DMS79 (cell line): ENCODE measurements around the gene VSNL1.

ENCODE experiments used
- DNase-seq: peaks from one replicate; lab custom pipeline; 2025; lab: John Stamatoyannopoulos, UW

Gene VSNL1

DNA sequence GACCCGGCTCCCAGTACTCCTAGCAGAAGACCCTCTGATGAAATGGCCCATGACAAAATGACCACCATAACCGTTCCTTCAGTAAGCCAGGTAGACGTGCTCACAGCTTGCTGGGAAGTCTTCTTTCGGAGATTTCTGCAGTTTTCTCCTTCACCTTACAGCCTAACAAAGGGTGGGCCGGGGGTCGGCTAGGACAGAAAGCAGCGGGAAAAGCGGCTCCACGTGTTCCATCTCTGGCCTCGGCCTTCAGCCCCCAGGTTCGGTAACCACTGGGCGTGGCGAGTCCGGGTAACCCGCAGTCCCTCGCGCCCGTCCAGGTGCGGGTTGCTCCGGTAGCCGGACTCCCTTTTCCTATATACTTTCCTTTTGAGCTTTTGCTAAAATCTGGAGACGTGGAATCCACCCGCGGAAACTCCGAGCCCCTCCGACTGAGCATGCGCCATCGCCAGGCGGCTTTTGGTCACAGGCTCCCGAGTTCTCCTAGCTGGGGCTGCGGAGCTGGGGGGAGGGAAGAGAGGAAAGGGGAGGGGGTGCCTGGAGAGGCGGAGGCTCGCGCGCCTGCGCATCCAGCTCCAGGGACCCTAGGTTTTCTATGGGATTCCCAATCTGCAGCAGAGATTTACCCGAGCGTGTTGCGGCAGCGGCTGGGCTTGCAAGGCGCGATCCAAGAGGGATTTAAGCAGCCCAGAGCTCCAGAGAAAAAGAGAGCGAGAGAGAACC is at the start of gene VSNL1:
TSS of gene VSNL1 (plus strand) at position 604 of the 720 bp plus-strand sequence. CDS start 51,379 bp downstream, outside the sequence.
- DNase-seq = peak; percentile 95

DNA sequence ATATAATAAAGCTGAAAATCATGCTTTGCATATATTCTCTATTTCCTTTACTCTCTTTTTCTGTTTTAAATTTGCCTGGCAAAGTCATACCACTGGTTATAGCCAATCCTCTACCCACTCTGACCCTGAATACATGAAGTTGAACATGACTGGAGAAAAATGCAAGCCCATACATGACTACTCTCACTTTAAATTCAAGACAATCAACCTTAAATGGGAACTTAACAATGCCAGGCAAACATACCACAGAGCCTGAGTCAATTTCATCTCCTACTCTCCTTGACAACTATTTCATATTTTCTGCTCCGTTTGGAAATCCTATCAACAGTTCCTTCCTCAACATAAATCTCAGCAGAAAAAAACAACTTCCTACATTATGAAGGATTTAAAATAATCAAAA is 44.9 kb upstream of the VSNL1 start:
- DNase-seq = no peak

DNA sequence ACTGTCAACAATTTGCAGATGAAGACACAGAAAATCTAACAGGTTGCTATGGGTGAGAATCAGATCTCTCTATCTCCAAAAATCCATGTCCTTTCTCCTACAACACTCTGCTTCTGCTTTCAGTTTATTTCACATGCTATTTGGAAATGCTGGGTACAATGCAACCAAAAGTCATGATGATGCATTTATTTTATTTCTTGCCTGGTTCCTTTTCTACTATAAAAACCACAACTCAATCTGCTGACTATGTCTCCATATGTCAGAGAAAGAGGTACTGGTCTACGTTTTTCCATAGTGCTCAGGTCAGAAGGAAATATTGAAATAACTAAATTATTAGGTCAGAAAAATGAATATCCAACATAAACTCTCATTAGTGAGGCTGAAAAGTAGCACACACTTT is 42.8 kb upstream of the VSNL1 start:
- DNase-seq = no peak

DNA sequence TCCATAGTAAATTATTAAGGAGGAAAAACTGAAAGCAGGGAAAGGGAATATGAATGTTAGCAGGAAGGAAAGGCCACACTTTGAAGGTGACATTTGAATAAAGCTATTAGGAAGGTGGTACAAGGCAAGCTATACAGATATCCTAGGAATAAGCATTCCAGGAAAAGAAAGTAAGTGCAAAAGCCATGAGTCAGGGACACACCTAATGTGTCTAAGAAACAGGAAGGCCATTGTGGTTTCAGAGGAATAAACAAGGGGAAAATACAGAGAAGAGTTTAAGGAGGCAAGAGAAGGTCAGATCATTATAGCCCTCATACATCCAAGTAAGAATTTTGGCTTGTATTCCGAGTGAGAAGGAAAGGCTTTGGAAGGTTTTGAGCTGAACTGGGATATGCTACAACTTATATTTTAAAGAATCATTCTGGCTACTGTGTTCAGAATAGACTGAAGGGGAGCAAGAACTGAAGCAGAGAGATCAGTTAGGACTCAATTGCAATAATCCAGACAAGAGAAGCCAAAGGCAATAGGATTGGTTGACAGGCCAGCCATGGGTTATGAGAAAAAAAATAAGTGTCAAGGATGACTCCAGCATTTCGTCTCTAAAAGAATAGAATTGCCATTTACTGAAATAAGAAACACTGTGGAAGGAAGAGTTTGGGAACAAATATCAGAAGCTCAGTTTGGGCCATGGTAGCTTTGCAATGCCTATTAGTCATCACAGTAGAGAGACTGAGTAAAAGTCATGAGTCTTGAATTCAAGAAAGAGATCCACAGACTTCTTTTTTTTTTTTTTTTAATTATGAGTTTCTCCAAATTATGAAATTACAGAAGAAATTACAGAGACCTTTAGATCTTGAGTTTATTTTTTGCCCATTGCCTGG is 33.5 kb upstream of the VSNL1 start:
- DNase-seq = no peak

DNA sequence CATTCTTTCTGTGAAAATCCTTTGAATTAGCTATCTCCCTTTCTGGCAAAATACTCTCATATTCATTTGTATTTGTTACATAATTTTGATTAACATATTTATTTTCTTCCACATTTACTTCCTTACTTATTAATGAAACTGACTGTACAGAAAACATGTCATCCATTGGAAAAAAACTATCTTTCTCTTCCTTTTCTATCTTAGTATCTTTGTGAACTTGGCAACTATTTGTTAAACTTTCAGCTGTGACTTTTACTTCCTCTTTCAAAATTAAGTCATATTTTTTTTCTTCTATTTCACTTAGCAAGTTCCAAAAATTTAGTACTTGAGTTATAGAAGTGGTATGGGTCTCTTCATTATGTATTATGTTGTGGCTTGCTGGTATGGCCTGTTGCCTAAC is 24.8 kb upstream of the VSNL1 start:
- no peak for DNase-seq

DNA sequence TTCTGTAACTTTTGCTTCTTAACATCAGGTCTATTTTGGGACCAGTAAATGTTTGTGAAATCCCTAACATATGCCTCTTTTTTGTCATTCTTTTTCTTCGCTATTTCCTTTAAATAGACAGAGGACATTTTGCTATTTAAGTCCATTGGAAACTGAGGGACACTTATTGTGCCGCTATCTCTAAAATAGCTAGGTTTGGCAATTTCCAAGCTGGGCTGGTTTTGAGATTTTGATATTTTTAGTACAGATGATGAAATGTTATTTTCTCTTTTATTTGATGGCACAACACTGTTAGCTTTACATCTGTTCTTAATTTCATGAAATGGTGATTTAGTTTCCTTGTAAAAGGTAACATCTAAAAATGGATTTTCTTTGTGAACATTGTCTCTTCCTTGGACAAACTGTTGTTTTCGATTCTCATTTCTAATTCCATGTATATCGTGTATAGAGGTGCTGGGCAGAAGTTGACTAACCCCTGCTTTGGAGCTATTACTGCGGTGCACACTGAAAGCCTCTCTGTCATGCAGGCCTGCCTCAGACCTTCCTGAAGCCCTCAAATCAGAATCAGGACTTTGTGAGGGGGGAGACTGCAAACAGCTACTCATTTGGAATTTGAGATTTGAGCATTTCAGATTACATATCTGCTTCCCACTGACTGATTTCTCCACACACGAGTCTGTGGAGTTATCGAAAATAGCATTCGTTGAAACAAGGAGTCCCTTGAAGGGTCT is 22.9 kb upstream of the VSNL1 start:
- no peak for DNase-seq

DNA sequence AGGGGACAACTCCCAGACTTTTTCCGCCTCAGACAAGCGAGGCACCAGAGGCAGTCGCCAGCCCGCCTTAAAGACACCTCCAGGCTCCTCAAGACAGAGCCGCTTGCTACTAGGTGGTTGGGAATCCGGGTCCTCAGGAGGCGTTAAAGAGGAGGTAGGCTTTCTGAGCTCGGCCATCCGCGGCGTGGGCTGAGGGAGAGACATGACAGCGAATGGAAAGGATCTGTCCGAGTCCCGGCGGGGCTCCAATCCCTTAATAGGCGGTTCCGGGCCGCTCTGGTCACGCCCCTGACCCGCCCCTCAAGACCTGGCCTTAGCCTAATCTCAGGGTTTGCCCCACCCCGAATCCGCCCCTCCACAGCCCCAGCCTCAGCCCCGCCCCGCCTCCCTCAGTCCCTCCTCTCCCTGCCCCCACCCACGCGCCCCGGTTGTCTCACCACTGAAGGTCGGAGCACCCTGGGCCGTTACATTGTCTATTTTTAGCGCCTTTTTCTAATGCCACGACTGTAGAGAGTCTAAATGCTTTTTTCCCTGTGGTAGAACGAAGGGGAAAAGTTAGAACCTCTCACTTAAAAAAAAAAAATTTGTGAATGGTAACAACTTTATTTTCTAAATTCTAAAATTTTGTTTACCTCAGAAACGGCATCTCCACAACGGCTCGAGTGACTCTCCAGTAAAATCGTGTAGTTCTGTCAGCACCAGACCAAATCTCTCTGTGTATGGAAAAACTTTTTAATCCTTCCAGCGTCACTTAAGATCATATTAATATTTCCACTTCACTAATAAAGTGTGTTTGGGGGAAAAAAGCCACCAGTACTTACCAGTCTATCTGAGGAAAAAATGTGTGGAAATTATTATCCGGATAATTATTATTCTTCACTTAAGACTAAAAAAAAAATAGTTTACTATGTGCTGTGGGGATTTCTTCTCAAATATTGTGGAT is 22.0 kb upstream of the VSNL1 start, which contains the start of gene RAD51AP2:
TSS of gene RAD51AP2 (minus strand) at position 229 of the 943 bp plus-strand sequence. CDS start at position 204, 25 bp downstream.
- peak; percentile 52 for DNase-seq

DNA sequence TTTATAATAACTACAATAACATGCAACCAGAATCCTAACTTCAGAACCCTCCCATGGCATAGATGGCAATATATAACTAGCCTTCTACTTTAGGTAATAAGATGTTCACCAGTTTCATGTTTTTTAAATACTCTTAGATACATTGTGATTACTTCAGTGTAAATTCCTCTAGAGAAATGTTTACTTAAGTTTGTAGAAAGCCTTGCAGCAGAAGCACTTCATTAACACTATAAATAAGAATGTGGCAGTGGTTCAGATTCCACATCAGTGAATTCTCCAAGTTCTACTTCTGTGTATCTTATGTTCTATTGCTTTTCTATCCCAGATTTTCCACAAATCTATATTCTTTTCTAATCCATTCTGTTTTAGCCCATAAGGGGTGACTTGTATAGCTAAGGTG is 21.0 kb upstream of the VSNL1 start:
- no peak for DNase-seq

DNA sequence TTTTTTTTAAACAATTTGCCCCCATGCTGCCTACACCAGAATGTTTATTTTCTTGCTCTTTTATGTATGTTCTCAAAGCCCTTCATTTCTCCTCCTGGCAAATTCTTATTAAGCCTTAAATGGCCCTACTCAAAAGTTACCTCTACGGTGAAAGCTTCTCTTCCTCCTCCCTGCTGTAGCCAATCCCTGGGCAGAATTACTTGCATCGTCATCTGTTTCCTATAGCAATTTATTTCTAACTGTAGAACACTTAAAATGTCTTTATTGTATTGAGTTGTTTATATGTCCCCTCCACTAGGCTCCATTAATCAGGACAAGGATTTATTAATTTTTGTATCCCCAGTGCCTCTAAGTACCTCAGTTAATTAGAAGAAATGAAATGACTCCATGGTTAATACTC is 19.7 kb upstream of the VSNL1 start:
- DNase-seq = no peak

DNA sequence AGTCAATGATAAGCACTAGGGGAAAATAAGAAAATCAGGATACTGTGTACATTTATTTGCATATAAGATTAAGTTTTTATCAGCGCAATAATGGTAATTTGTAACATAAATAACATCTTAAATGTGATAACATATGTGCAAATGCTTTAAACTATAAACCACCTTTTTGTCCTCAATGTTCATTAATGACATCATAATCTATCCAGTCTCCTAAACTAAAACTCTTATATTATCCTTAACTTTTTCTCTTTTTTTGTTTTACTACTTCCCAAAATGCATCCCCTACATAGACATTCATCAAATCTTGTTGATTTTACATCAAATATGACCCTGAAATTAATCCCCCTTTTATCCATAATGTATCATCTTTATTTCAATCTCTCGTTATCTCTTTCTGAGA is 18.9 kb upstream of the VSNL1 start:
- no peak for DNase-seq

DNA sequence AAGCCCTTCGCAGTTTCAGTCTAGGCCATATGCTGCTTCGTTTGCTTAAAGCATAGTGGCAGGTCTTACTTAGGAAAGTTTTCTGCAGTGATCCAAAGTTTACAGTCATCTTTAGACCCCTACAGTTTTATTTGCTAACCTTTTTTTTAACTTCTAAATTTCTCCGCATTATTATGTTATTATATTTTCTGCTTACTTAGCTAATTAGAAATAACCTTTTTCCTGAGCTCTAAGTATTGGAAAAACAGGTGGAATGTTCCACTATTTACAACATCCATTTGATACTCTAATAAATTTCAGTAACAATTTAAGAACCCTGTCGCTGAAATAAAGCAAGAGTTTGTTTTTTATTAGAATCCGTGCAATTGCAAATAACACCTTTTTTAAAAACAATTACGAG is 18.2 kb upstream of the VSNL1 start:
- DNase-seq = no peak

DNA sequence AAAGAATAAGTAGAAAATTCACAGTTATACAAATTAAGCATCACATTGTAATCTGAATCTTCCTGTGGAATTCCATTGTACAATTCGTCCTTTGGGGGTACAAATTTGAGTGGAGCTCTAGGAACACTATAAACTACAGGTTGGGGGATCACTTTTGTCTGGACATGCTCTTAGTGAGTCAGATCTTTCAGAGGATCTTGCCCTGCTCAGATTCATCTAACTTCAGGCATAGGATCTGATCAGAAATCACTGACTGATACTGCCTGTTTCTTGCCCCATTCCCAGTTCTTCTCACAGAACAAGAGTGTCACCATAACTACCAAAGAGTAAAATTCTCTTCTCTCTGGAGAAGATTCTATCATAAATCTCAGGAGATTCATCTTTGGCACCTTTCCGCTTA is 10.7 kb upstream of the VSNL1 start:
- no peak for DNase-seq

DNA sequence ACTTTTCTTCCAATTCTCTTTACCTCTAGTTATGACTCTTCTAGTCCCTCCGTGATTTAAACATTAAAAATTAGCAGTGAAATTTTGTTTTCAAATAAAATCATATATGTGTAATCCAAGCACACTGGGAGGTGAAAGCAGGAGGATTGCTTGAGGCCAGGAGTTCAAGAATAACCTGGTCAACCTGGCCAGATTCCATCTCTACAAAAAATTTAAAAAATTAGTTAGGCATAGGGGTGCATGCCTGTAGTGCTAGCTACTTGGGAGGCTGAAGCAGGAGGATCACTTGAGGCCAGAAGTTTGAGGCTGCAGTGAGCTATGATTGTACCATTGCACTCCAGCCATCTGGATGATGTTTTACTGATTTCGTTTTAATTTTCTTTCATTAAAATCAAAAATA is 7.0 kb upstream of the VSNL1 start:
- no peak for DNase-seq

DNA sequence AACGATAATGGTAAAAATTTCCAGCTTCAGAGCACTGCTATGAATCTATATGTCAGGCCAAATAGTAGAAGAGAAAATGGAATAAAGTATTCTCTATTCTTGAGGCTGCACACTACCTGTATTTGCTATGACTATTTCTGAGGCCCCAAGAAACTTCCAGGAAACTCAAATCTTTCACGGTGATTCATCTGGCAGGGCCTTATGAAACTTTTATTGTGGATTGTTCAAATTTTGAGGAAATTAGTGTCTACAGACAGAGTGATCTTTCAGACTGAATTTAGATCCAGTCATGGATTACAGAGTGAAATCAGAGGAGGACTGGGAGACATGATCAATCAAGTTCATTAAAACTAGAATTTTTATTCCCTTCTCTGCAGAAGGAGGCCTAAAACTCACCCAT is 4.1 kb upstream of the VSNL1 start:
- DNase-seq = no peak

DNA sequence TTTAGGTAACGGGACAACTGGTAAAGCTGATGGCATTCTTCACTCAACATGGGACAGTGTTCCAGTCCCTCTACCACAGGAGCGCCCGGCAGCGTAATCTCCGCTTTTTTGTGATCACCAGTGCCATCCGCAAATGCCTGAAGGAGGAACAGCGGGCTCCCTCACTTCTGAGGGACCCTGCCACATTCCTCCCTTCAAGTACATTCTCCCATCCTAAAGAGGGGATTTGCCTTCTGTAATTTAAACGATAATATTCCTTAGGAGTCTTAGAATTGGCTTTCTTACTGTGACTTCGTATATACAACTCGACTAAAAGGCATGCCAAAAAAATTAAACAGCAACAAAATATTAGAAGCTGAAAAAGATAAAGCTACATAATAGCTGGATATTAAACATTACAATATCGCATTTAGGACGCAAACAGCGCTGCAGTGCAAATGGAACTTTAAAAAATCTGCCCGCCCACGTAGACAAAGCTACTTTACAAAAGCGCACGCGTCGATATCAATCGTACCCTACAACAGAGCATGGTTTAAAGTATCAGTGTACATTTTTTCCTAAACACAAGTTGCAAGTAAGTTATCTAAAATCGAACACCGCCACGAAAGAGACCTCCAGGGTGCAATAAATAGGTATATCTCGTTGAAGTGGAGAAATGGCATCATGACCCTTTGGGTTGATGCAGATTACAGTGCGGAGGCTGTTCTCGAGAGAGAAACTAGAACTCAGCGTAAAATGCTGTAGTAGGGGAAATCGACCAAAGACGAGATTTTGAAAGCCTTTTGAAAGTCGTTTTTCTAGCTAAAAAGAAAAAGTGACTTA is 2.3 kb upstream of the VSNL1 start:
- no peak for DNase-seq

DNA sequence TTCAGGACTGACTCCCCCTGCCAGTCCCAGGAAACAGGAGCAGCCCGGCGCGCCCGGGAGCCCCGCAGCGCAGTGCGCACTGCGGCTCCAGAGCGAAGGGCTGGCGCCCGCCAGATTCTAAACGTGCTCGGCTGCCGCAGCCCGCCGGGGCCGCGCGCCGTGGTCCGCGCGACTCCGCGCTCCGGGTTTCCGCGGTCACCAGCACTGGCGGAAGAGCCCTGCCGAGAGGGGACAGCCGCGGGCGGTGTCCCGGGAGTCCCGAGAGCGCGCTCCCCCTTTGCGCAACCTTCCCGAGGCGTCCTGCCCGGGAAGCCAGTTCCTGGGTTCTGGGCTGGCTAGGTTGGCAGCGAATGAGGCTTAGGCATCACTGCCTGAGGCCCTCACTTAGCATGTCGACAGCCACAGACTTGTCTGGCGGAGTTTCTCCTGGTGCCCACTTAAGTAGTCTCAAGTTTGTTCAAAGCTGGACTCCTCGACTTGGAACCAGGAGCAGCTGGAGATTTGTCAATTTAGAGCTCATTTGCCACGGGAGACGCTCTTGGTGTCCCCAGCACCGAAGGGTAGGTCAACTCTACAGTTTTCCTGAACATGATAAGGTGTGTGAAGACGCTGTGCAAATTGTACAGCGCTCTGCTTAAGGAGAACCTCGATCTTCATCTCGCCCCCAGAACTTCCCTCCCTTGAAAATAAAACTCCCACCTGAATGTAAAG is 1.5 kb upstream of the VSNL1 start:
- peak; percentile 73 for DNase-seq

DNA sequence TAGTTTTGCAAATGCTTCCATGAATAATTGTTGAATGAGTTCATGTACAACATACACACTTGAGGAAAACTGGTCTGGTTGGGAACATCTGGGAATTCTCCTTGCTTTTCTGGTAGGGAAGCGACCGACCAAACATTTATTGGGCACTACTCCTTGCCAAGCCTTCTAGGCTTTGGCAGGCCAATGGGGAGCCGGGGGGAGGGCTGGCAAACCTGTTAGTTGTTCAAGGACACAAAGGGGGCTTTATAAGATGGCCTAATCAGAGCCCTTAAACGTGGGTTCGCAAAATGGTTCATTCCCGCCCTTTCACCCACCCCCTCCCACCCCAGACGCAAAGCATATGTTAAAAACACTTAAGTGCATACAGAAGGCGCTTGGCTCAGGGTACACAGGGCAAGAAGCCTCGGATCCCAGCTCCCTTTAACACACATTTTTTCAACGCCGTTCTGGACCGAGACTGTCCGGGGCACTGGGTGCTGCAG is 844 bp upstream of the VSNL1 start:
- DNase-seq = peak; percentile 66

DNA sequence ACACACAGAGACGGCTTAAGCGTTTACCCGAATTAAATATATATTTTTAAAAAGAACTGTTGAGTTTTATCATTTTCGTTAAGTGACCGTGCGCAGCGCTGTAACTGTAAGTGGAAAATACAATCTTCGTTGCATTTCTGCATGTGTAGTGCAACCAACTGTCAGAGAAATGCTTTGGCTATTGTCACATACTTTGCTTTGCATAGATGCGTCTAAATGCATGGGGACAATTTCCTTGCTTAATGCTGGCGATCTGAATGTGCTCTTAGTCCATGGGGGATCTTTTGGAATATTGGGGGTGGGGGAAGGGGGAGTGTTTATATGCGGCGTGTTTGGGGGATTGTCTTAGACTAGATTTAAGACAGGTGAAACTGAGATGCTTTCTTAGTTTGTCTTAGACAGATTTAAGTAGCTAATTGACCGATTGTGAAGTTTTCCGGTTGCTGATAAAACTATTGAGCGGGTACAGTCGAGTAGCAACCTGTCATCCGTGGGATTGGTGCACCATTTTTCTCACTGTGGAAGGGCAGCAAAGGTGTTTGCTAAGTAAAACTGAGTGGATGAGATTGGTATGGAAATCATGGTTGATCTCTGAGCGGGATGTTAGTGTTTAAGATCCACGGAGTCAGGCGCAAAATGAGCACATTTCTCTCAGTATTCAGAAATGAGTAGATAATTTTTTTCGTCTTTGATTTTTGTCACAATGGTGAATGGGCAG is 476 bp downstream of the VSNL1 start:
- DNase-seq = peak; percentile 60

DNA sequence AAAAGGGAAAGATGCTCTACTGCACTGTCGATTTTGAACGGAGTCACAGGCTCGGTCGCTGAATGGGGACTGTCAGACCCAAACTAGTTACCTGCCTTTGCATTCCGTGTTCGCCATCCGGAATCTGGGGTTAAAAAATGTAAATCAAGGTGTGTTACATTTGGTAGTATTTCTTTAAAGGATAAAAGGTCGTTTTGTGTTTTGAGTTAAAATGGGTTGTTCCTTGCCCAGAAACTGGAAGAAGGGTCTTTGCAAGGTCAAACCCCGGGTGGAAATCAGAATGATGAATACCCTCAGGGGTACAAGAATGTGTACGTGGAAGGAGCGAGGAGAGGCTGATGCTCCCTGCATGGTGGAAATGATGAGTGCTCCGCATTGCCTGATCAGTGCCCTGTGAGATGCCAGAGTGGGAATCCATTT is 1.0 kb downstream of the VSNL1 start:
- DNase-seq = no peak
